Measurements from ENCODE around the gene RAX.

Gene RAX

DNA sequence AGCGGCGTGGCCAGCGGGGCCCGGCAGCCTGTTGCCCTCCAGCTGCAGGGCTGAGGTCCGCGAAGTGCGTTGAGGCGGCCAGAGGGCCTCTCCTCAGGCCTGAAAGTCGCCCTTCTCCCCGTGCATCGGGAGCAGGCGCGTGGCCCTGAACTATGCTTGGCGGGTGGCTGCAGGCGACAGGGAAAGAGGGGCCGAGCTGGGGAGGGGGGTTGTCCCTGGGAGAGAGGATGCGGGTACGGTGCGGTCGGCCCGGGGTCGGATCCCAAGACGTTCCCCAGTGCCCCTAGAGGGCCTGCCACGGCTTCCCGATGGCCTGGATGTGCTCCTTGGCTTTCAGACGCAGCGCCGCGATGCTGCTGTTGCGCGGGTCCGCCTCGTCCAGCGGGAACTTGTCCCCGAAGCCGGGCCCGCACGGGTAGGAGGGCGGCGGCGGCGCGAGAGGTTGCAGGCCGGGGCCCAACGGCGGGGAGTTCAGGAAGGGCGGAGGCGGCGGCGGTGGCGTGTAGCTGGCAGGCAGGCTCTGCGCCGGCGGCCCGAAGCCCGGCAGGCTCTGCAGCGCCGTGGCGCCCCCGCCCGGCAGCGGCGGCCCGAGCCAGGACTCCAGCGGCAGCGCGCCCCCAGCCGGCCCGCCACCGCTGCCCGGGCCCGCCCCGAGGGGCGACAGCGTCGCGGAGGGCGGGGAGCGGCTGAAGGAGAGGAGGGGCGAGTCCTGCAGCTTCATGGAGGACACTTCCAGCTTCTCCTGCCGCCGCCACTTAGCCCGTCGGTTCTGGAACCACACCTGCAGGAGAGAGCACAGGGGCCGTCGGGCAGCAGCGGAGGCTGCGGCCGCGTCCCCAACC is 4.3 kb downstream of the RAX start:
- H3K9ac ChIP-seq (ENCODE audit: low read depth, low read length, poor library complexity) = peak overlapping the region; percentile 40
- H3K36me3 ChIP-seq (replicated peaks in 1 of 2; ENCODE audit: control insufficient read depth in 2 of 2, insufficient read depth in 2 of 2, low read length in 2 of 2) = peaks cover 0 to 22% of the 10 kb centered on the region in 2 donors
- no peak overlapping the region for H3K4me2 ChIP-seq (ENCODE audit: insufficient read depth, low read length, poor library complexity, severe bottlenecking)
- peak overlapping the region; percentile 45 for H2AK5ac ChIP-seq (ENCODE audit: low read depth, low read length)
- H3K27ac ChIP-seq (replicated peaks; ENCODE audit: low read length) = no peak overlapping the region
- H3K79me1 ChIP-seq (ENCODE audit: low read depth, low read length) = peaks cover 2% of the 10 kb centered on the region
- H2BK12ac ChIP-seq (ENCODE audit: low read length) = peak overlapping the region; percentile 9
- H3K18ac ChIP-seq (ENCODE audit: low read length) = peak overlapping the region; percentile 84
- H3K4ac ChIP-seq (ENCODE audit: low read length) = no peak overlapping the region
- H4K8ac ChIP-seq (ENCODE audit: low read depth, low read length) = no peak overlapping the region
- H3K14ac ChIP-seq (ENCODE audit: low read length) = peak overlapping the region; percentile 58
- WGBS, 2 donors (ENCODE audit: extremely low coverage in 2 of 2, insufficient read length in 2 of 2, insufficient replicate concordance in 1 of 2) = no CpG with 5 or more reads among the region's 90 CpGs
- H2BK15ac ChIP-seq (ENCODE audit: low read length) = no peak overlapping the region
- peak overlapping the region; percentile 98 for H2AFZ ChIP-seq (ENCODE audit: low read length)
- peak overlapping the region; percentile 38 to 52 for H3K4me3 ChIP-seq (ENCODE audit: low read length in 2 of 2)
- H2BK5ac ChIP-seq (ENCODE audit: low read length) = no peak overlapping the region
- H3K9me3 ChIP-seq (replicated peaks in 1 of 2; ENCODE audit: control insufficient read depth in 2 of 2, insufficient read depth in 1 of 2, low read depth in 1 of 2, low read length in 2 of 2) = peaks cover 9 to 27% of the 10 kb centered on the region in 2 donors
- DNase-seq (ENCODE audit: low spot score) = no peak
- H3K23ac ChIP-seq (ENCODE audit: low read depth, low read length, poor library complexity) = peak overlapping the region; percentile 71
- peaks cover 0 to 12% of the 10 kb centered on the region in 2 donors for H3K4me1 ChIP-seq (ENCODE audit: control insufficient read depth in 2 of 2, insufficient read depth in 1 of 2, low read depth in 1 of 2, low read length in 2 of 2)
- H4K91ac ChIP-seq (ENCODE audit: low read depth, low read length, poor library complexity) = no peak overlapping the region
- no peak overlapping the region for H2BK120ac ChIP-seq (ENCODE audit: low read depth, low read length)
- peaks cover 3 to 98% (median 43%) of the 10 kb centered on the region in 3 experiments for H3K27me3 ChIP-seq (ENCODE audit: control insufficient read depth in 3 of 3, insufficient read depth in 3 of 3, low read depth in 1 of 3, low read length in 3 of 3)

DNA sequence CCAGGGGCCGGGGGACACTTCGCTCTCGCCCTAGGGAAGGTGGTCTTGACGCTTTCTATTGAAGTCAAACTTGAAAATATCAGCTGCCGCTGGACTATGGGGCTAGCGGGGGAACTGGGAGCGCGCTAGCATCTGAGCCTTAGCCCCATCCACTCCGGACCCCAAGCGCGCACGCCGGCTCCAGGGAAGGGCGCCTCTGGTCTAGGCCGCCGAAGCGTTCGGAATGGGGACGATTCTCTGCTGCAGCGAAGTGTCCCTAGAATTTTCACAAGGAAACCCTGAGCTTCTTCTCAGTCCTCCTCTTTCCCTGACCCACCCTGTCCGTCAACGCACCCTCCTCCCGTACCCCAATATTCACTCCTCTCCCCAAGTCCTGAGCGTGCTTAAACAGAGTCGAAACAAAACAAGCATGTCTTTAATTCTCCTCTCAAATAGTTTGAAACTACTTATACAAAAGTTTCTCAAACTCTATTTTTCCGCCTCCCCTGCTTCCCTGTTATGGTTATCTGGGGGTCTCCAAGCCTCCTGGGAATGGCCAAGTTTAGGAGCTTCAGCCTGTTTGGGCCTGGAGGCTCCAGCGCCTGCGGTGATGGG is 5.0 kb downstream of the RAX start:
- Histone ChIP-seq H3K4me1 (ENCODE audit: control insufficient read depth in 2 of 2, insufficient read depth in 1 of 2, low read depth in 1 of 2, low read length in 2 of 2) (peaks cover 0 to 17% of the 10 kb centered on the region in 2 donors), H3K4me2 (ENCODE audit: insufficient read depth, low read length, poor library complexity, severe bottlenecking) (no peak overlapping the region), H2BK120ac (ENCODE audit: low read depth, low read length) (no peak overlapping the region), H3K18ac (ENCODE audit: low read length) (peak overlapping the region; percentile 84), H3K4me3 (ENCODE audit: low read length in 2 of 2) (peak overlapping the region; percentile 38 to 52), H3K27me3 (ENCODE audit: control insufficient read depth in 3 of 3, insufficient read depth in 3 of 3, low read depth in 1 of 3, low read length in 3 of 3) (peaks cover 3 to 98% (median 49%) of the 10 kb centered on the region in 3 experiments), H3K9me3 (replicated peaks in 1 of 2; ENCODE audit: control insufficient read depth in 2 of 2, insufficient read depth in 1 of 2, low read depth in 1 of 2, low read length in 2 of 2) (peaks cover 9 to 27% of the 10 kb centered on the region in 2 donors), H3K4ac (ENCODE audit: low read length) (no peak overlapping the region), H2AK5ac (ENCODE audit: low read depth, low read length) (peak overlapping the region; percentile 45), H2BK5ac (ENCODE audit: low read length) (no peak overlapping the region), H2AFZ (ENCODE audit: low read length) (peak overlapping the region; percentile 98), H2BK12ac (ENCODE audit: low read length) (no peak overlapping the region), H4K91ac (ENCODE audit: low read depth, low read length, poor library complexity) (no peak overlapping the region), H4K8ac (ENCODE audit: low read depth, low read length) (no peak overlapping the region), H3K23ac (ENCODE audit: low read depth, low read length, poor library complexity) (peak overlapping the region; percentile 71), H3K79me1 (ENCODE audit: low read depth, low read length) (peaks cover 2% of the 10 kb centered on the region), H3K27ac (replicated peaks; ENCODE audit: low read length) (no peak overlapping the region), H3K36me3 (replicated peaks in 1 of 2; ENCODE audit: control insufficient read depth in 2 of 2, insufficient read depth in 2 of 2, low read length in 2 of 2) (peaks cover 0 to 22% of the 10 kb centered on the region in 2 donors), H3K14ac (ENCODE audit: low read length) (no peak overlapping the region), H2BK15ac (ENCODE audit: low read length) (no peak overlapping the region), H3K9ac (ENCODE audit: low read depth, low read length, poor library complexity) (no peak overlapping the region)
- 100% methylated on average over 2 of the region's 28 CpGs; no CpG with 5 or more reads in 1 of the 2 donors for WGBS, 2 donors (ENCODE audit: extremely low coverage in 2 of 2, insufficient read length in 2 of 2, insufficient replicate concordance in 1 of 2)
- no peak for DNase-seq (ENCODE audit: low spot score)

DNA sequence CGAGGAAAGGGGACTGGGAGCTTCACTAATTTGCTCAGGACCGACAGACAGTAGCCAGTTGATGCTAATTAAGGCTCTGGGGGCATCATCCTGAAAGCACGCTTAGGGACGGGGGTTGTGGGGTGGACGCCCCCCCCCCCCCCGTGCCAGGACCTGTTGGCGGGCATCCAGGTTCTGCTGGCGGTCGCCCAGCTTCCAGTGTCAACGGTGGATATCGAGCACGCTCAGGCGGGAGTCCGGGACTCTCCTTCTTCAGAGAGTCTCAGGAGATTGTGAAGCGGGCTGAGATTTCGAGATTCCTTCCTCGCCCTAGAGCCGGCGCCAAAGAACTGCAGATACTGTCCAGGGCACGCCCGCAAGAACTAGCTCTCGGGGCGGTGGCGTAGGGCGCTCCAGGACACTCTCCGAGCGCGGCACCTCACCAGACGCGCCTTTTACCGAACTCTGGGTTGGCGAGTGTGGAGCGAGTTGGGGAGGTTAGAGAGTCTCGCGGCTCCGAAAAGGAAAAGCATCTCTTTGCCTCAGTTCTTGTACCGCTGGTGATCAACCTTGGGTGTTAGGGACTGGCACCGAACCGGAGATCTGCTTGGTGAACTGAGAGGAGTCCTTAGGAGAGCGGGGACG is 5.6 kb downstream of the RAX start:
- Histone ChIP-seq H3K14ac (ENCODE audit: low read length) (no peak overlapping the region), H4K91ac (ENCODE audit: low read depth, low read length, poor library complexity) (no peak overlapping the region), H2BK120ac (ENCODE audit: low read depth, low read length) (no peak overlapping the region), H2BK15ac (ENCODE audit: low read length) (no peak overlapping the region), H2AK5ac (ENCODE audit: low read depth, low read length) (no peak overlapping the region), H3K4me2 (ENCODE audit: insufficient read depth, low read length, poor library complexity, severe bottlenecking) (no peak overlapping the region), H3K4me1 (ENCODE audit: control insufficient read depth in 2 of 2, insufficient read depth in 1 of 2, low read depth in 1 of 2, low read length in 2 of 2) (peaks cover 0 to 17% of the 10 kb centered on the region in 2 donors), H3K18ac (ENCODE audit: low read length) (peak overlapping the region; percentile 42), H2AFZ (ENCODE audit: low read length) (peak overlapping the region; percentile 98), H3K36me3 (replicated peaks in 1 of 2; ENCODE audit: control insufficient read depth in 2 of 2, insufficient read depth in 2 of 2, low read length in 2 of 2) (peaks cover 0 to 22% of the 10 kb centered on the region in 2 donors), H3K27ac (replicated peaks; ENCODE audit: low read length) (no peak overlapping the region), H3K4me3 (ENCODE audit: low read length in 2 of 2) (no peak overlapping the region), H3K79me1 (ENCODE audit: low read depth, low read length) (peaks cover 2% of the 10 kb centered on the region), H4K8ac (ENCODE audit: low read depth, low read length) (no peak overlapping the region), H3K9ac (ENCODE audit: low read depth, low read length, poor library complexity) (no peak overlapping the region), H3K23ac (ENCODE audit: low read depth, low read length, poor library complexity) (no peak overlapping the region), H2BK12ac (ENCODE audit: low read length) (no peak overlapping the region), H2BK5ac (ENCODE audit: low read length) (no peak overlapping the region), H3K9me3 (replicated peaks in 1 of 2; ENCODE audit: control insufficient read depth in 2 of 2, insufficient read depth in 1 of 2, low read depth in 1 of 2, low read length in 2 of 2) (peaks cover 9 to 27% of the 10 kb centered on the region in 2 donors), H3K4ac (ENCODE audit: low read length) (no peak overlapping the region), H3K27me3 (ENCODE audit: control insufficient read depth in 3 of 3, insufficient read depth in 3 of 3, low read depth in 1 of 3, low read length in 3 of 3) (peaks cover 3 to 98% (median 52%) of the 10 kb centered on the region in 3 experiments)
- WGBS, 2 donors (ENCODE audit: extremely low coverage in 2 of 2, insufficient read length in 2 of 2, insufficient replicate concordance in 1 of 2) = no CpG with 5 or more reads among the region's 41 CpGs
- no peak for DNase-seq (ENCODE audit: low spot score)
